22Rv1 (cell line): ENCODE data around the gene PTPRD.

ENCODE experiments used
- H3K27ac ChIP-seq: fragments of 450-650 bp; 2 replicates; pipeline ENCODE4 v1.5.1; 2017
- CTCF ChIP-seq: fragments of 450-650 bp; IDR thresholded peaks from 2 replicates; pipeline ENCODE4 v1.5.1; 2017; ENCODE audit warnings: mild to moderate bottlenecking
- ZFX ChIP-seq: fragments of 450-650 bp; IDR thresholded peaks from 2 replicates; pipeline ENCODE4 v1.6.1; 2017; ENCODE audit warnings: antibody characterized with exemption, borderline replicate concordance

PTPRD gene

GRCh38 chr9:9961934-9962333 lies 650.9 kb downstream of the PTPRD start:
- no peak overlapping the region for H3K27ac ChIP-seq
- no peak for TF ChIP-seq ZFX
- no peak for TF ChIP-seq CTCF

GRCh38 chr9:9961487-9961886 lies 651.3 kb downstream of the PTPRD start:
- no peak overlapping the region for H3K27ac ChIP-seq
- TF ChIP-seq ZFX (no peak), CTCF (no peak)

GRCh38 chr9:9951556-9952160 lies 661.1 kb downstream of the PTPRD start:
- no peak for TF ChIP-seq ZFX
- TF ChIP-seq CTCF, result no peak

GRCh38 chr9:9950813-9951212 lies 662.0 kb downstream of the PTPRD start:
- no peak overlapping the region for H3K27ac ChIP-seq
- no peak for TF ChIP-seq ZFX
- TF ChIP-seq CTCF, result no peak

More at GRCh38 chr9:9951556-9952160, 661.1 kb downstream of the PTPRD start:
- H3K27ac ChIP-seq, result no peak overlapping the region

GRCh38 chr9:9949978-9950377 lies 662.8 kb downstream of the PTPRD start:
- TF ChIP-seq CTCF (no peak), ZFX (no peak)
- no peak overlapping the region for H3K27ac ChIP-seq

GRCh38 chr9:9949368-9949767 lies 663.4 kb downstream of the PTPRD start:
- no peak for TF ChIP-seq CTCF
- no peak for TF ChIP-seq ZFX
- no peak overlapping the region for H3K27ac ChIP-seq

- no peak overlapping the region for H3K27ac ChIP-seq
- TF ChIP-seq ZFX, result no peak
These were observed 666.8 kb downstream of the PTPRD start for GRCh38 chr9:9945966-9946365.
